HCT116 (cell line): ENCODE results near the gene GGT6. TPM values are rescaled to one million over a fixed set of nuclear protein-coding genes. Genes with fewer than 3 reads are reported as not detected.

Source experiments
- ATAC-seq: fragments of 200-7000 bp; cut with Tn5 transposase; 2 replicates; pipeline ENCODE4 v1.9.1; 2020; ENCODE audit warnings: mild to moderate bottlenecking, moderate library complexity
- BruUV-seq: library from RNA; stranded (reverse); fragments of 400-500 nt; replicated peaks from 2 replicates; lab custom pipeline; 2021; lab: Mats Ljungman, UMichigan
- CTCF ChIA-PET: fragments of 300-600 bp; sonication (Branson Sonifier 250); formaldehyde crosslinking; loops from one replicate; lab custom pipeline; 2021; ENCODE audit warnings: antibody characterized with exemption; lab: Charles Lee
- POLR2A ChIA-PET: fragments of 300-600, 350-600 bp; sonication (Branson Sonifier 250); formaldehyde crosslinking; loops from one replicate; lab custom pipeline; 2021; ENCODE audit warnings: antibody characterized with exemption; lab: Charles Lee
- RAD21 ChIA-PET, 2 experiments: fragments of 300-600 bp; sonication (Branson Sonifier 250); formaldehyde crosslinking; loops; one replicate each; lab custom pipeline; 2023; ENCODE audit warnings: low total read pairs in 2 of 2; ENCODE audit not compliant: uncharacterized antibody in 2 of 2, unreplicated experiment in 2 of 2, low non-redundant PET in 1 of 2; lab: Charles Lee
- DNase-seq: peaks from one replicate; pipeline ENCODE4 v3.0.0-alpha.2; 2010; ENCODE audit warnings: low read depth, low spot score
- H2AFZ ChIP-seq: fragments of 200-600 bp; shearing (Covaris generic), sonication (generic); 2 replicates; pipeline ENCODE4 v1.6.1; 2017; ENCODE audit warnings: low read depth, mixed run types, mixed read lengths, antibody characterized with exemption, low read length; ENCODE audit not compliant: poor library complexity, severe bottlenecking
- H3K27ac ChIP-seq: 2 replicates; pipeline ENCODE4 v1.5.1; 2012; ENCODE audit warnings: low read depth, low read length
- H3K27me3 ChIP-seq: fragments of 200-600 bp; sonication (generic); 2 replicates; pipeline ENCODE4 v1.6.1; 2016; ENCODE audit warnings: mixed run types, low read length, mixed read lengths; ENCODE audit not compliant: insufficient read depth
- H3K36me3 ChIP-seq, 2 experiments: fragments of 200-500 bp in 1 of 2; fragments of 200-600 bp in 1 of 2; sonication (Bioruptor generic) in 1 of 2; sonication (generic) in 1 of 2; 2 replicates each; pipeline versions ENCODE4 v1.5.1 to v1.6.1; 2014 to 2016; ENCODE audit warnings: low read length in 2 of 2, inconsistent platforms in 1 of 2, mixed read lengths in 1 of 2, mixed run types in 1 of 2; ENCODE audit not compliant: insufficient read depth in 2 of 2, control insufficient read depth in 1 of 2
- H3K4me1 ChIP-seq, 2 experiments: fragments of 200-600 bp in 1 of 2; sonication (generic) in 1 of 2; 2 replicates each; pipeline versions ENCODE4 v1.5.1 to v1.6.1; 2012 to 2017; ENCODE audit warnings: low read length in 2 of 2, inconsistent platforms in 1 of 2, mild to moderate bottlenecking in 1 of 2, mixed read lengths in 1 of 2, mixed run types in 1 of 2, moderate library complexity in 1 of 2; ENCODE audit not compliant: insufficient read depth in 2 of 2, control insufficient read depth in 1 of 2
- H3K4me2 ChIP-seq: fragments of 200-600 bp; sonication (generic); 2 replicates; pipeline ENCODE4 v1.6.1; 2017; ENCODE audit warnings: mixed run types, low read length, mixed read lengths
- H3K4me3 ChIP-seq, 2 experiments: fragments of 200-600 bp in 1 of 2; sonication (generic) in 1 of 2; replicated peaks in 1 of 2; 2 replicates each; pipeline ENCODE4 v1.5.1; 2011 to 2016; ENCODE audit warnings: low read length in 2 of 2, control low read depth in 1 of 2, low read depth in 1 of 2, mild to moderate bottlenecking in 1 of 2, mixed read lengths in 1 of 2, mixed run types in 1 of 2
- H3K79me2 ChIP-seq: fragments of 200-600 bp; sonication (generic); 2 replicates; pipeline ENCODE4 v1.6.1; 2017; ENCODE audit warnings: mild to moderate bottlenecking, mixed run types, low read length, moderate library complexity, mixed read lengths; ENCODE audit not compliant: insufficient read depth
- H3K9ac ChIP-seq: fragments of 200-600 bp; sonication (generic); 2 replicates; pipeline ENCODE4 v1.6.1; 2016; ENCODE audit warnings: low read length, mixed read lengths
- H3K9me2 ChIP-seq: fragments of 200-600 bp; sonication (generic), shearing (Covaris generic); 2 replicates; pipeline ENCODE4 v1.6.1; 2017; ENCODE audit warnings: mixed run types, mild to moderate bottlenecking, moderate library complexity; ENCODE audit not compliant: insufficient read depth
- H3K9me3 ChIP-seq, 2 experiments: fragments of 200-500 bp in 1 of 2; fragments of 200-600 bp in 1 of 2; sonication (Bioruptor generic) in 1 of 2; sonication (generic) in 1 of 2; 2 replicates each; pipeline ENCODE4 v1.6.1; 2014 to 2017; ENCODE audit warnings: low read length in 2 of 2, mixed read lengths in 2 of 2, inconsistent platforms in 1 of 2, low read depth in 1 of 2, mild to moderate bottlenecking in 1 of 2, mixed run types in 1 of 2, moderate library complexity in 1 of 2; ENCODE audit not compliant: control insufficient read depth in 1 of 2, insufficient read depth in 1 of 2
- H4K20me1 ChIP-seq: fragments of 200-600 bp; sonication (generic), shearing (Covaris generic); 2 replicates; pipeline ENCODE4 v1.6.1; 2017; ENCODE audit warnings: mixed run types, mild to moderate bottlenecking, moderate library complexity; ENCODE audit not compliant: insufficient read depth
- ELF1 ChIP-seq: IDR thresholded peaks from 2 replicates; pipeline ENCODE4 v1.6.1; 2012; ENCODE audit warnings: low read depth, borderline replicate concordance
- JUND ChIP-seq: IDR thresholded peaks from 2 replicates; pipeline ENCODE4 v1.6.1; 2012
- RAD21 ChIP-seq: IDR thresholded peaks from 2 replicates; pipeline ENCODE4 v1.6.1; 2012; ENCODE audit warnings: low read depth, mild to moderate bottlenecking
- SP1 ChIP-seq: IDR thresholded peaks from 2 replicates; pipeline ENCODE4 v1.6.1; 2012; ENCODE audit warnings: low read depth
- SRF ChIP-seq: IDR thresholded peaks from 2 replicates; pipeline ENCODE4 v1.6.1; 2012; ENCODE audit warnings: low read depth
- ZNF274 ChIP-seq: fragments of 200-500 bp; sonication (Bioruptor generic); IDR thresholded peaks from 2 replicates; pipeline ENCODE4 v1.6.1; 2014; ENCODE audit warnings: mild to moderate bottlenecking, low read depth, low read length, inconsistent platforms
- intact Hi-C: fragments of 100-400 bp; cut with micrococcal nuclease; formaldehyde crosslinking; loops from 2 replicates; pipeline ENCODE4 v1.10.0; 2022
- total RNA-seq: library from RNA; stranded (reverse); gene quantifications from one replicate; pipeline ENCODE4 v1.2.1, GENCODE V29; 2021; ENCODE audit not compliant: unreplicated experiment
- TF ChIP-seq, protein P1 (sequence below), 3 experiments: fragments of 200-600 bp in 1 of 3; sonication (generic) in 1 of 3; IDR thresholded peaks in 2 of 3; conservative IDR thresholded peaks in 1 of 3; 2 replicates each; pipeline ENCODE4 v1.5.1; 2012 to 2017; ENCODE audit warnings: low read depth in 2 of 3, low read length in 2 of 3, antibody characterized with exemption in 1 of 3, borderline replicate concordance in 1 of 3, control low read depth in 1 of 3, mild to moderate bottlenecking in 1 of 3, mixed read lengths in 1 of 3, mixed run types in 1 of 3, moderate library complexity in 1 of 3; ENCODE audit not compliant: insufficient read depth in 1 of 3
- TF ChIP-seq, protein P2 (sequence below): IDR thresholded peaks from 2 replicates; pipeline ENCODE4 v1.6.1; 2011; ENCODE audit warnings: mild to moderate bottlenecking, low read length, moderate library complexity; ENCODE audit not compliant: insufficient replicate concordance; ENCODE audit errors: extremely low read depth

Gene GGT6
- total RNA-seq, 1 experiment from 2014 or later, result 0.10 TPM

DNA sequence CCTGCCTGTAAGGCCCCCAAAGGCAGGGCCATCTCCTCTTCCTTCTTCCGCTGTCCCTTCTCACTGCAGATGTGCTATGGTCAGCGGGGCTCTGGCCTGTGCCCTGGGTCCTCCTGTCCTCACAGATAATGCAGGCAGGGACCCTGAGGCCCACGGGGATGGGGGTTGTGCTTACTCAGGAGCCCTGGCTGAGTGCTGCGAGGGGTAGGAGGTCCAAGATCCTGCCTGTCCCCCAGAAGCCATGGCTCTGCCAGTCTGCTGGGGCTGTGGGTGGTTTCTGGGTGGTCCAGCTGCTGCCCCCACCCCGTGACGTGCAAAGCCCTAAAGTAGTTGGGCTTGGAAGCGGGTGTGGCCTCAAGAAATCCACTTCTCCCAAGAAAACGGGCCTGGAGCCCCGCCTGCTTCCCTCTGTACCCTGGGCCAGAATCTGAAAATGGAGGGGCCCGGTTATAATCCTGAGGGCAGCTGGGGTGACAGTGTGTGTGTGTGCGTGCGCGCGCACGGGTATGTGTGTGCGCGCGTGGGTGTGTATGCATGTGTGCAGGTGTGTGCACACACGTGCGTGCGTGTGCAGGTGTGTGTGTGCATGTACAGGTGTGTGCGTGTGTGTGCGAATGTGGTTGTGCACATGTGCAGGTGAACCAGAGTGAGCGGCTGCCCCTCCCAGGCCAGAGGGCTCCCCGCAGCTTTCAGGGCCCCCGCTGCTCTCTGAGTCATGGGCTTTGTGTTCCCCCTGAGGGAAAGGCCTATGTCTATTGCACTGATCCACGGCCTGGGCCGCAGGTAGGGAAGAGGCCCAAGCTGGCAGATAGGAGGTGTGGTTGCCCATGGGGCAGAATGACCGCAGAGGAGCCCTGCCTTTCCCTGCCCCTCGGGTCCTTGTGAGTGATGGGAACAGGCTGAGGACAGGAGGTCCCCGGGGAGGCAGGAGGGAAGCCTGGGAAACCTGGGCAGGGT, 47.9 kb downstream of the GGT6 start:
- Histone ChIP-seq H3K4me1 (peaks cover 21 to 31% of the 10 kb centered on the region in 2 experiments), H3K27ac (no peak overlapping the region), H3K36me3 (no peaks in the 10 kb centered on the region), H2AFZ (no peak overlapping the region), H3K27me3 (no peaks in the 10 kb centered on the region)
- TF ChIP-seq SP1, result no peak
- TF ChIP-seq, protein P1, sequence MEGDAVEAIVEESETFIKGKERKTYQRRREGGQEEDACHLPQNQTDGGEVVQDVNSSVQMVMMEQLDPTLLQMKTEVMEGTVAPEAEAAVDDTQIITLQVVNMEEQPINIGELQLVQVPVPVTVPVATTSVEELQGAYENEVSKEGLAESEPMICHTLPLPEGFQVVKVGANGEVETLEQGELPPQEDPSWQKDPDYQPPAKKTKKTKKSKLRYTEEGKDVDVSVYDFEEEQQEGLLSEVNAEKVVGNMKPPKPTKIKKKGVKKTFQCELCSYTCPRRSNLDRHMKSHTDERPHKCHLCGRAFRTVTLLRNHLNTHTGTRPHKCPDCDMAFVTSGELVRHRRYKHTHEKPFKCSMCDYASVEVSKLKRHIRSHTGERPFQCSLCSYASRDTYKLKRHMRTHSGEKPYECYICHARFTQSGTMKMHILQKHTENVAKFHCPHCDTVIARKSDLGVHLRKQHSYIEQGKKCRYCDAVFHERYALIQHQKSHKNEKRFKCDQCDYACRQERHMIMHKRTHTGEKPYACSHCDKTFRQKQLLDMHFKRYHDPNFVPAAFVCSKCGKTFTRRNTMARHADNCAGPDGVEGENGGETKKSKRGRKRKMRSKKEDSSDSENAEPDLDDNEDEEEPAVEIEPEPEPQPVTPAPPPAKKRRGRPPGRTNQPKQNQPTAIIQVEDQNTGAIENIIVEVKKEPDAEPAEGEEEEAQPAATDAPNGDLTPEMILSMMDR (IDR thresholded peaks at IDR 0.05 in 2 of 3, conservative IDR thresholded peaks at IDR 0.05 in 1 of 3; ENCODE audit: borderline replicate concordance in 1 of 3, insufficient read depth in 1 of 3, low read depth in 2 of 3, low read length in 2 of 3), result no peak
- TF ChIP-seq JUND, result no peak
- no peak for TF ChIP-seq ELF1
- no peak for TF ChIP-seq SRF
- TF ChIP-seq ZNF274, result no peak
- no peak for TF ChIP-seq RAD21
- TF ChIP-seq, protein P2, sequence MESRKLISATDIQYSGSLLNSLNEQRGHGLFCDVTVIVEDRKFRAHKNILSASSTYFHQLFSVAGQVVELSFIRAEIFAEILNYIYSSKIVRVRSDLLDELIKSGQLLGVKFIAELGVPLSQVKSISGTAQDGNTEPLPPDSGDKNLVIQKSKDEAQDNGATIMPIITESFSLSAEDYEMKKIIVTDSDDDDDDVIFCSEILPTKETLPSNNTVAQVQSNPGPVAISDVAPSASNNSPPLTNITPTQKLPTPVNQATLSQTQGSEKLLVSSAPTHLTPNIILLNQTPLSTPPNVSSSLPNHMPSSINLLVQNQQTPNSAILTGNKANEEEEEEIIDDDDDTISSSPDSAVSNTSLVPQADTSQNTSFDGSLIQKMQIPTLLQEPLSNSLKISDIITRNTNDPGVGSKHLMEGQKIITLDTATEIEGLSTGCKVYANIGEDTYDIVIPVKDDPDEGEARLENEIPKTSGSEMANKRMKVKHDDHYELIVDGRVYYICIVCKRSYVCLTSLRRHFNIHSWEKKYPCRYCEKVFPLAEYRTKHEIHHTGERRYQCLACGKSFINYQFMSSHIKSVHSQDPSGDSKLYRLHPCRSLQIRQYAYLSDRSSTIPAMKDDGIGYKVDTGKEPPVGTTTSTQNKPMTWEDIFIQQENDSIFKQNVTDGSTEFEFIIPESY, result no peak
- TF ChIP-seq, all 23 proteins: peak for 0
- no peaks in the 10 kb centered on the region for H3K9me3 ChIP-seq
- no peaks in the 10 kb centered on the region for H4K20me1 ChIP-seq
- ChIA-PET CTCF (no interaction called here), RAD21 (no interaction called here), POLR2A (no interaction called here)
- no peak for ATAC-seq
- DNase-seq, result no peak
- no peak overlapping the region for H3K4me3 ChIP-seq
- intact Hi-C loops, result no loop called here
- no peaks in the 10 kb centered on the region for H3K9me2 ChIP-seq
- H3K9ac ChIP-seq, result no peak overlapping the region
- no peaks in the 10 kb centered on the region for H3K79me2 ChIP-seq
- no TSS peak for BruUV-seq
- H3K4me2 ChIP-seq, result no peak overlapping the region
